ENCODE results near the gene KCNJ12. TPM values are rescaled to one million over a fixed set of nuclear protein-coding genes. Genes with fewer than 3 reads are reported as not detected.
"Not testable (repeated sequence)": the region's sequence is repeated elsewhere in the genome, so short reads cannot be mapped to it uniquely, and the experiment has no call there.

KCNJ12 gene
- total RNA-seq, 2 experiments from 2014 or later, result 0.11 TPM; not detected in 1

GRCh38 chr17:21337981-21338625 is 38.1 kb upstream of the KCNJ12 start:
- ATAC-seq (ENCODE audit: poor library complexity); POLR2A ChIA-PET; H3K4me3 ChIP-seq (ENCODE audit: low read length); H3K27me3 Mint-ChIP-seq; intact Hi-C loops (cut with DNase I, micrococcal nuclease); H3K27ac ChIP-seq (ENCODE audit: low read depth in 1 of 2, low read length in 2 of 2); H3K4me1 Mint-ChIP-seq (ENCODE audit: low read depth); H3K27me3 ChIP-seq (ENCODE audit: control insufficient read depth in 1 of 2, insufficient read depth in 2 of 2, low read length in 2 of 2); H3K4me3 Mint-ChIP-seq; CTCF ChIA-PET; H3K36me3 ChIP-seq (ENCODE audit: insufficient read depth, low read length); H3K4me1 ChIP-seq (ENCODE audit: insufficient read depth, low read length); H3K9me3 Mint-ChIP-seq; H3K36me3 Mint-ChIP-seq (ENCODE audit: low read depth); H3K27ac Mint-ChIP-seq: not testable (repeated sequence)
- DNase-seq, result peak in 2 of 14 experiments; percentile 5 to 26
- H3K9me3 ChIP-seq (ENCODE audit: control insufficient read depth in 1 of 2, insufficient read depth in 1 of 2, low read length in 2 of 2), result peaks cover 0 to 24% of the 10 kb centered on the region in 2 experiments

- Mint-ChIP-seq H3K4me1 (ENCODE audit: low read depth) (no peaks in the 10 kb centered on the region), H3K27me3 (no peaks in the 10 kb centered on the region), H3K27ac (no peak overlapping the region), H3K36me3 (ENCODE audit: low read depth) (no peaks in the 10 kb centered on the region), H3K4me3 (no peak overlapping the region), H3K9me3 (no peaks in the 10 kb centered on the region)
- no peaks in the 10 kb centered on the region for H3K27me3 ChIP-seq (ENCODE audit: control insufficient read depth in 1 of 2, insufficient read depth in 2 of 2, low read length in 2 of 2)
- peaks cover 0 to 28% of the 10 kb centered on the region in 2 experiments for H3K9me3 ChIP-seq (ENCODE audit: control insufficient read depth in 1 of 2, insufficient read depth in 1 of 2, low read length in 2 of 2)
- ChIA-PET POLR2A (no interaction called here), CTCF (no interaction called here)
- TF ChIP-seq CTCF (IDR thresholded peaks at IDR 0.05), result no peak
- no peak for ATAC-seq (ENCODE audit: poor library complexity)
- no peaks in the 10 kb centered on the region for H3K4me1 ChIP-seq (ENCODE audit: insufficient read depth, low read length)
- intact Hi-C loops (cut with DNase I, micrococcal nuclease), result no loop called here
- peak in 1 of 14 experiments; percentile 11 for DNase-seq
- no peak overlapping the region for H3K27ac ChIP-seq (ENCODE audit: low read depth in 1 of 2, low read length in 2 of 2)
- H3K36me3 ChIP-seq (ENCODE audit: insufficient read depth, low read length), result no peaks in the 10 kb centered on the region
- no peak overlapping the region for H3K4me3 ChIP-seq (ENCODE audit: low read length)
Measured at GRCh38 chr17:21339011-21339410, 37.1 kb upstream of the KCNJ12 start.

- H3K9me3 Mint-ChIP-seq; H3K4me1 Mint-ChIP-seq (ENCODE audit: low read depth); CTCF ChIA-PET; POLR2A ChIA-PET; H3K36me3 ChIP-seq (ENCODE audit: insufficient read depth, low read length); H3K4me1 ChIP-seq (ENCODE audit: insufficient read depth, low read length); H3K27me3 Mint-ChIP-seq; H3K4me3 Mint-ChIP-seq; H3K36me3 Mint-ChIP-seq (ENCODE audit: low read depth); intact Hi-C loops (cut with DNase I, micrococcal nuclease); DNase-seq; H3K27ac ChIP-seq (ENCODE audit: low read depth in 1 of 2, low read length in 2 of 2); H3K27me3 ChIP-seq (ENCODE audit: control insufficient read depth in 1 of 2, insufficient read depth in 2 of 2, low read length in 2 of 2); H3K4me3 ChIP-seq (ENCODE audit: low read length); H3K27ac Mint-ChIP-seq; ATAC-seq (ENCODE audit: poor library complexity): not testable (repeated sequence)
- peaks cover 0 to 28% of the 10 kb centered on the region in 2 experiments for H3K9me3 ChIP-seq (ENCODE audit: control insufficient read depth in 1 of 2, insufficient read depth in 1 of 2, low read length in 2 of 2)
Measured at GRCh38 chr17:21339571-21339970, 36.6 kb upstream of the KCNJ12 start.

DNA sequence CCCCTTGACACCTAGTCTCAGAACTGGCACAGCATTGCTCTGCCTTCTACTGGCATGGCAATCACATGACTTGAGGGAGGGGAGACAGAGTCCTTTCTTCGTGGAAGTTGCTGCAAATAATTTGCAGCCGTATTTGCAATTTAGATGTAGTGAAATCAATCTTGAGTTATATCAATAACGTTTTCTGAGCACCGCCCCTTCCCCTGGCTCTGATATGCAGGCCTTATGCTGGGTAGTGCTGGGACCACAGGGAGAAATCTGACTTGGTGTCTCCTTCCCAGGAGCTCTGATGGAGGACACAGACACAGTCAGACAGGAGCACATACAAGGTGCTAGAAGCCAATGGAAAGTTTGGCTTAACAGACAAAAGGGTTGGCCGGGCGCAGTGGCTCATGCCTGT is 35.8 kb upstream of the KCNJ12 start:
- H3K9me3 Mint-ChIP-seq; H3K27ac ChIP-seq (ENCODE audit: low read depth in 1 of 2, low read length in 2 of 2); H3K4me1 ChIP-seq (ENCODE audit: insufficient read depth, low read length); H3K27me3 ChIP-seq (ENCODE audit: control insufficient read depth in 1 of 2, insufficient read depth in 2 of 2, low read length in 2 of 2); H3K27ac Mint-ChIP-seq; POLR2A ChIA-PET; H3K36me3 Mint-ChIP-seq (ENCODE audit: low read depth); H3K27me3 Mint-ChIP-seq; H3K4me3 ChIP-seq (ENCODE audit: low read length); DNase-seq; H3K4me1 Mint-ChIP-seq (ENCODE audit: low read depth); ATAC-seq (ENCODE audit: poor library complexity); H3K4me3 Mint-ChIP-seq; H3K36me3 ChIP-seq (ENCODE audit: insufficient read depth, low read length); intact Hi-C loops (cut with DNase I, micrococcal nuclease): not testable (repeated sequence)
- peaks cover 0 to 33% of the 10 kb centered on the region in 2 experiments for H3K9me3 ChIP-seq (ENCODE audit: control insufficient read depth in 1 of 2, insufficient read depth in 1 of 2, low read length in 2 of 2)
- CTCF ChIA-PET, result interaction anchor here (0.7 kb wide), 1 partner anchor 1318 kb away, joined by 3 read pairs; no protein-coding TSS in a partner anchor

DNA sequence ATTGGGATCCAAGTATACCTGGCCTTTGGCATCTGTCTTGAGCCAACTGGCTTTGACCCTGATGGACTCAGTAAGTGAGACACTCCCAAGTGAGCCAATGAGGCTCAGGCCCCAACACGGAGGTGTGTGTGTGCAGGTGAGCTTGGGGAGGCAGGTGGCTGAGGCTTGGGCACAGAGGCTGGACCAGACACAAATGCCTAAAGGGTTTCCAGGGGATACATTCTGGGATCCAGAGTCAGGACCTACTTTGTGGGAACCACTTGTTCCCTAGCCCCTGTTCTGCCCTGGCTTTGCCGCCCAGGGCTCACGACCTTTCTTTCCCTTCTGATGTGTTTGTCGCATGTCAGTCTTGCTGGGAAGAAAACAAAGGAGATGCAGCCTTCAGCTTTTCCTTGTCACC is 34.9 kb upstream of the KCNJ12 start:
- H3K27ac ChIP-seq (ENCODE audit: low read depth in 1 of 2, low read length in 2 of 2); ATAC-seq (ENCODE audit: poor library complexity); intact Hi-C loops (cut with DNase I, micrococcal nuclease); H3K4me3 Mint-ChIP-seq; H3K27ac Mint-ChIP-seq; POLR2A ChIA-PET; H3K27me3 Mint-ChIP-seq; H3K36me3 ChIP-seq (ENCODE audit: insufficient read depth, low read length); H3K4me1 Mint-ChIP-seq (ENCODE audit: low read depth); H3K27me3 ChIP-seq (ENCODE audit: control insufficient read depth in 1 of 2, insufficient read depth in 2 of 2, low read length in 2 of 2); H3K4me3 ChIP-seq (ENCODE audit: low read length); DNase-seq; H3K4me1 ChIP-seq (ENCODE audit: insufficient read depth, low read length); H3K36me3 Mint-ChIP-seq (ENCODE audit: low read depth); H3K9me3 Mint-ChIP-seq: not testable (repeated sequence)
- H3K9me3 ChIP-seq (ENCODE audit: control insufficient read depth in 1 of 2, insufficient read depth in 1 of 2, low read length in 2 of 2), result peaks cover 0 to 33% of the 10 kb centered on the region in 2 experiments
- CTCF ChIA-PET, result interaction anchor here (0.8 kb wide), 1 partner anchor 61 kb away, joined by 4 read pairs; no protein-coding TSS in a partner anchor

DNA sequence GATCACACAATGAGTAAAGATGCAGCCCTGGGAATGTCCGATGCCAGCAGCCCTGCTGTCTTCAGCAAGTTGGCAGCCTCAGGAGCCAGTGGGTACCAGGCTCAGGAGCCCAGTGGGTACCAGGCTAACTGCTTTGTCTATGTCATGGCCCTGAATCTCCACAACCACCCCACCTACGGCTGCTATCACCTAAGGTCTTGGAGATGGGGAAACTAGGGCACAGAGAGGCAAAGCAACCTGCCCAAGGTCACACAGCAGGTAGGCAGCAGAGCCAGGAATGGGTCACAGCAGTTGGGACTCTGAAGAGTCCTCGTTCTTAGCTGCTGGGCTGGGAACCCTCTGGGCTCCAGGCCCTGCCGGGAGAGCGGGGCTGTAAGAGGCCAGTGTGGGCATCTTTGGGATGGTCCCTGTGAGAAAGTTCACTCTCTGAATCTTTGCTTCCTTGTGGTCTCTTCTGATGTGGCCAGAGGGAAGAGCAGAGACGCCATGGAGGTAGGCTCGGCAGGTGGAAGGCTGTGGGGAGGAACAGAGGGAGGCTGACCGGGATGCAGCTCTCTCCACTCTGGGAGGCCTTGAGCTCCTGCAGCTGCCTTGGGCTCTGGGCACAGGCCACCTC is 34.1 kb upstream of the KCNJ12 start:
- POLR2A ChIA-PET; H3K27me3 Mint-ChIP-seq; H3K4me3 ChIP-seq (ENCODE audit: low read length); H3K27ac ChIP-seq (ENCODE audit: low read depth in 1 of 2, low read length in 2 of 2); H3K4me3 Mint-ChIP-seq; intact Hi-C loops (cut with DNase I, micrococcal nuclease); H3K27me3 ChIP-seq (ENCODE audit: control insufficient read depth in 1 of 2, insufficient read depth in 2 of 2, low read length in 2 of 2); H3K27ac Mint-ChIP-seq; ATAC-seq (ENCODE audit: poor library complexity); H3K4me1 Mint-ChIP-seq (ENCODE audit: low read depth); H3K36me3 ChIP-seq (ENCODE audit: insufficient read depth, low read length); H3K36me3 Mint-ChIP-seq (ENCODE audit: low read depth); DNase-seq; CTCF ChIA-PET; H3K4me1 ChIP-seq (ENCODE audit: insufficient read depth, low read length); H3K9me3 Mint-ChIP-seq: not testable (repeated sequence)
- peaks cover 0 to 29% of the 10 kb centered on the region in 2 experiments for H3K9me3 ChIP-seq (ENCODE audit: control insufficient read depth in 1 of 2, insufficient read depth in 1 of 2, low read length in 2 of 2)
